ENCODE results near the gene NMS.

- TF ChIP-seq CTCF (IDR thresholded peaks at IDR 0.05) (no peak), POLR2AphosphoS5 (IDR thresholded peaks at IDR 0.05) (no peak)
These were observed 54.0 kb downstream of the NMS start for GRCh38 chr2:100524331-100524730.

Measured in breast epithelium (tissue), 3 donors.